Activated CD8-positive, alpha-beta memory T cell treated with anti-CD3 and anti-CD28 coated beads, Interleukin-2, amount 50 U/mL, for 1 hour (primary cell): ENCODE data around the gene DPP8.
"Not testable (repeated sequence)": the region's sequence is repeated elsewhere in the genome, so short reads cannot be mapped to it uniquely, and the experiment has no call there.

ENCODE experiments used
- DNase-seq: peaks from one replicate; pipeline ENCODE4 v3.0.0-alpha.2; 2020; ENCODE audit errors: extremely low read depth

The DPP8 gene

GRCh38 chr15:65404186-65404872 lies 113.2 kb downstream of the DPP8 start:
- DNase-seq, result no peak

- no peak for DNase-seq
Observed at GRCh38 chr15:65402961-65403360, 114.5 kb downstream of the DPP8 start.

GRCh38 chr15:65401611-65402240 lies 115.8 kb downstream of the DPP8 start:
- no peak for DNase-seq

GRCh38 chr15:65400760-65401610 lies 116.5 kb downstream of the DPP8 start:
- DNase-seq, result no peak

GRCh38 chr15:65399997-65400396 lies 117.5 kb downstream of the DPP8 start:
- no peak for DNase-seq

- DNase-seq, result no peak
Observed at GRCh38 chr15:65399001-65399706, 118.3 kb downstream of the DPP8 start.

- not testable (repeated sequence) for DNase-seq
Observed at GRCh38 chr15:65398486-65398885, 119.0 kb downstream of the DPP8 start.

- DNase-seq, result no peak
Observed at GRCh38 chr15:65396965-65397317, 120.5 kb downstream of the DPP8 start.

GRCh38 chr15:65396283-65396964 lies 121.1 kb downstream of the DPP8 start:
- no peak for DNase-seq

GRCh38 chr15:65395567-65396202 lies 121.8 kb downstream of the DPP8 start:
- DNase-seq, result no peak

- DNase-seq, result no peak
Observed at GRCh38 chr15:65394936-65395335, 122.6 kb downstream of the DPP8 start.

GRCh38 chr15:65394280-65394789 lies 123.2 kb downstream of the DPP8 start:
- DNase-seq, result no peak

- no peak for DNase-seq
Observed at GRCh38 chr15:65393557-65393956, 123.9 kb downstream of the DPP8 start.

GRCh38 chr15:65393091-65393490 lies 124.4 kb downstream of the DPP8 start:
- DNase-seq, result no peak
